ENCODE measurements around the gene PSPN. TPM values are rescaled to one million over a fixed set of nuclear protein-coding genes. Genes with fewer than 3 reads are reported as not detected.

The PSPN gene, protein sequence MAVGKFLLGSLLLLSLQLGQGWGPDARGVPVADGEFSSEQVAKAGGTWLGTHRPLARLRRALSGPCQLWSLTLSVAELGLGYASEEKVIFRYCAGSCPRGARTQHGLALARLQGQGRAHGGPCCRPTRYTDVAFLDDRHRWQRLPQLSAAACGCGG
- 0.65 to 1.0 TPM (median 0.76 TPM) in 5 replicates for total RNA-seq (2022; extraction: Qiagen RNA extraction)

DNA sequence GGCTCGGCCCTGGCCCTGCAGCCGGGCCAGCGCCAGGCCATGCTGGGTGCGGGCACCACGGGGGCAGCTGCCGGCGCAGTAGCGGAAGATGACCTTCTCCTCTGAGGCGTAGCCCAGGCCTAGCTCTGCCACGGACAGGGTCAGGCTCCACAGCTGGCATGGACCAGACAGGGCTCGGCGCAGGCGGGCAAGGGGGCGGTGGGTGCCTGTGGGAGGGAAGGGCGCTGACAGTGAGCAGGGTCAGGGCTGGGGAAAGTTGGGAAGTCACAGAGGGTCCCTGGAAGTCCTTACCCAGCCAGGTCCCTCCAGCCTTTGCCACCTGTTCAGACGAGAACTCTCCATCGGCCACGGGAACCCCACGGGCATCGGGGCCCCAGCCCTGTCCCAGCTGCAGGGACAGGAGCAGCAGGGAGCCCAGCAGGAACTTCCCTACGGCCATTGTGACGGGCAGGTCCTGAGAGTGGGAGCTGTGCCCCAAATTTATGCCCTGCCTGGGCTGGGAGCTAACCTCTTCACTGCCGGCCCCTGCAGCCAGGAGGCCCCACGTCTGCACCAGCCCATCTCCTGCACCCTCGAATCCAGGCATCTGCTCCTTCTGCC, at the start of gene PSPN:
TSS of gene PSPN (minus strand) at position 523 of the 600 bp plus-strand sequence. CDS start at position 439, 84 bp downstream.

DNA sequence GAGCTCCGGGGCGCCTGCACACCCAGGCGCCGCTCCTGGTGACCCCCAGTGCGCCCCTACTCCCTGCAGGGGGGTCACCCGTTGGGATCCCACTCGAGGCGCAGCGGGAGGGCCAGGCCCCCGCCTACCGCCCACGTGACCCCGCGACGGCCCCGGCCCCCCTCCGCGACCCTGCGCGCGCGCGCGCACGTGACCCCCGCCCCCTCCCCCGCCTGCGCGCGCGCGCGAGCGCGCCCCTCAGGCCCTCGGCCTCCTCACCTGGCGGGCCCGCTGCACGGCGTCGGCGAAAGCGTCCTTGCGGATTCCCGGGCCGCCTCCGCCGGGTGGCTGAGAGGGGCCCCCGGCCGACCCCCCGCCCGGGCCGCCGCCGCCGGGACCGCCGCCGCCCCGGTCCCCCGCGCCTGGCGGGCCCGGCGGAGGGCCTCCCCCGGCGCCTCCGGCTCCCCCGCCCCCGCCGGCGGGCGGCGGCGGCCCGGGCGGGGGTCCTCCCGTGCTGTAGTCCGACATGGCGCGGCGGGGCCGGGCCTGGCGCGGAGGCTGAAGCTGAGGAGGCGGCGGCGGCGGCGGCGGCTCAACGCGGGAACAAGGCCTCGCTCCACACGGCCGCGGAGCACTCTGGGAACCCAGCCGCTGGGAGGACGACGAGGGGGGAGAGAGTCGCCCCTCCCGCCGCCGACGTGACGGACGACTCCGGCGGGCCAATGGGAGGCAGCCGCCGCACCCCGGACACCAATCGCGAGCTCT, 48.6 kb upstream of the PSPN start, which contains the start of gene KHSRP:
TSS of gene KHSRP (minus strand) at position 617 of the 744 bp plus-strand sequence. CDS start at position 507, 110 bp downstream.

DNA sequence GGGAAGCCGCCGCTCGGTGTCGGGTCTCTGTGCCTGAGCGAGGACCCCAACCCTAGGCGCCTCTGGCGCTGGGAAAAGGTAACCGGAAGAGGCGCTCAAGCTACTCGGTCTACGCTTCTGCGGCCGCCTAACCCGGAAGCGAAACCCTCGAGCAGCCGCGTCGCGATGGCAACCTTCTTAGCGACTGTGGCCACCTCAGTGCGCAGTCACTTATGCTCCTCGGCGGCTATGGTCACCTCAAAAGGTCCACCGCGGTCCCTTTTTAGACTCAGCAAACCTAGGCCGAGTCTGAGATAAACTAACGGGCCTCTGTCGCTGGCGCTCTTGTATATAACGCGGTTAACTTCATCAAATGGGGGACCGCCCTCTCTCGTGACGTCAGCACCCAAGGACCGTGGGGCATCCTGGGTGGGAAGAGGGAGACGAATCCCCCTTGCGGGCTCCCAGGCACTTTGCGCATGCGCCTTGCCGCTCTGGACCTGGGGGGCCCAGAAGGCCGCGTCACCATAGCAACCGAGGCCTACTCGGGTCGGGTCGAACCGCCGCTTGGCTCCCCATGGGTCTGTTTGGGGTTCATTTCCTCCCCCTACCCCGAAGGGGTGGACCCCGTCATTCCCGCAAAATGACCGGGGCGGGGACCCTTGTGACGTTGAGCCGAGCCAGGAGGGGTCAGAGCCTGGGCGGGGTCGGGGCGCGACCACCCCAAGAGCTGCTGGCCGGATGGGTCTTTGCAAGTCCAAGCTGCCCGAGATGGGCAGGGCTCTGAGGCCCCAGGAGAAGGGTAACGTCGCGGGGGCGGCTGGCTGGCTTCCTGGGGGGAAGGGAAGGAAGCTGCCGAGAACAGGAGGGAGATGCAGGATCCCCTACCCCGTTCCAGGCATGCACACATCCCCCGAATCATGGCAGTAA, 17.6 kb upstream of the PSPN start, which contains the start of gene GTF2F1:
TSS of gene GTF2F1 (minus strand) at position 91 of the 909 bp plus-strand sequence. CDS start 169 bp downstream, outside the sequence.

DNA sequence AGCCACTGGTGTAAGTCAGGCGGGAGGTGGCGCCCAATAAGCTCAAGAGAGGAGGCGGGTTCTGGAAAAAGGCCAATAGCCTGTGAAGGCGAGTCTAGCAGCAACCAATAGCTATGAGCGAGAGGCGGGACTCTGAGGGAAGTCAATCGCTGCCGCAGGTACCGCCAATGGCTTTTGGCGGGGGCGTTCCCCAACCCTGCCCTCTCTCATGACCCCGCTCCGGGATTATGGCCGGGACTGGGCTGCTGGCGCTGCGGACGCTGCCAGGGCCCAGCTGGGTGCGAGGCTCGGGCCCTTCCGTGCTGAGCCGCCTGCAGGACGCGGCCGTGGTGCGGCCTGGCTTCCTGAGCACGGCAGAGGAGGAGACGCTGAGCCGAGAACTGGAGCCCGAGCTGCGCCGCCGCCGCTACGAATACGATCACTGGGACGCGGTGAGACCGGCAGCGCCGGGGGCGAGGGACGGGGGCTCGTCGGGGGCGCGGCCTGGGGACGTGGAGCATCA, 3.1 kb downstream of the PSPN start, which contains the start of gene ALKBH7:
TSS of gene ALKBH7 (plus strand) at position 201 of the 502 bp plus-strand sequence. CDS start at position 228, 27 bp downstream.

DNA sequence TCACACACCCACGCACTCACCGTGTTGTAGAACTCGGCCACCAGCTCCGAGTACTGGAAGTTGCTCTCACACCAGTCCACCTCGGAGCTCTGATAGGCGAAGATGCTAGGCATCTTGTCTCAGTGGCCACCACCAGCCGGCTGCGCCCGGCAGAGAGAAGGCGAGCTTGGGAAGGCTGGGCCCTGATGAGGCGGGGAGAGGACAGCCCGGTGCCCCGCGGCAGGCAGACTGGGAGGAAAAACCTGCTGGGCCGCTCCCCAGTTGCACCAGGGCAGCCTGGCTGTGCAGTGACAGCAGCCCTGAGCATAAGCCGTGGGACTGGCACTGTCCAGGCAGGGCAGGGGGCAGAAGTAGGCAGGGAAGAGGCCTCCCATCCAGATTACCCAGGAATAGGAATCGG, 42.3 kb downstream of the PSPN start, which contains the start of gene ACER1:
TSS of gene ACER1 (minus strand) at position 174 of the 400 bp plus-strand sequence. CDS start at position 113, 61 bp downstream.

Other genes starting within 250 kb of the PSPN start
- not detected in 5 replicates for gene ACSBG2, start 240.3 kb downstream of the PSPN start, total RNA-seq (2022; extraction: Qiagen RNA extraction)
- 16.0 to 23.8 TPM (median 21.7 TPM) in 5 replicates for gene MLLT1, start 96.0 kb downstream of the PSPN start, total RNA-seq (2022; extraction: Qiagen RNA extraction)
- gene ACER1, start 42.3 kb downstream of the PSPN start, total RNA-seq (2022; extraction: Qiagen RNA extraction): not detected in 5 replicates
- gene CLPP, start 14.4 kb downstream of the PSPN start, total RNA-seq (2022; extraction: Qiagen RNA extraction): 46.1 to 75.9 TPM (median 70.6 TPM) in 5 replicates
- 18.1 to 41.6 TPM (median 36.6 TPM) in 5 replicates for gene ALKBH7, start 3.1 kb downstream of the PSPN start, total RNA-seq (2022; extraction: Qiagen RNA extraction)
- gene GTF2F1, start 17.2 kb upstream of the PSPN start, total RNA-seq (2022; extraction: Qiagen RNA extraction): 57.1 to 59.8 TPM (median 58.7 TPM) in 5 replicates
- gene KHSRP, start 48.9 kb upstream of the PSPN start, total RNA-seq (2022; extraction: Qiagen RNA extraction): 192 to 210 TPM (median 205 TPM) in 5 replicates
- 0.09 to 0.17 TPM (median 0.15 TPM) in 4 of 5 replicates, not detected in the other for gene SLC25A41, start 57.8 kb upstream of the PSPN start, total RNA-seq (2022; extraction: Qiagen RNA extraction)
- 15.2 to 20.3 TPM (median 18.4 TPM) in 5 replicates for gene SLC25A23, start 83.9 kb upstream of the PSPN start, total RNA-seq (2022; extraction: Qiagen RNA extraction)
- gene CRB3, start 88.3 kb upstream of the PSPN start, total RNA-seq (2022; extraction: Qiagen RNA extraction): 3.0 to 6.1 TPM (median 5.2 TPM) in 5 replicates
- 0.07 to 0.28 TPM (median 0.22 TPM) in 5 replicates for gene DENND1C, start 105.9 kb upstream of the PSPN start, total RNA-seq (2022; extraction: Qiagen RNA extraction)
- 4.6 to 6.8 TPM (median 6.4 TPM) in 5 replicates for gene TUBB4A, start 126.4 kb upstream of the PSPN start, total RNA-seq (2022; extraction: Qiagen RNA extraction)
- 4.5 to 7.0 TPM (median 6.3 TPM) in 5 replicates for gene TNFSF9, start 155.1 kb upstream of the PSPN start, total RNA-seq (2022; extraction: Qiagen RNA extraction)
- gene CD70, start 215.2 kb upstream of the PSPN start, total RNA-seq (2022; extraction: Qiagen RNA extraction): 13.2 to 28.7 TPM (median 26.0 TPM) in 5 replicates